H9 (cell line): Measurements from ENCODE around the gene CLDN10. TPM values are rescaled to one million over a fixed set of nuclear protein-coding genes. Genes with fewer than 3 reads are reported as not detected.

Experiments
- DNase-seq: peaks from one replicate; pipeline ENCODE4 v3.0.0-alpha.2; 2017
- H2AFZ ChIP-seq: one replicate; pipeline ENCODE4 v1.6.1; 2013; ENCODE audit warnings: mild to moderate bottlenecking, low read length, control low read depth, moderate library complexity
- H2AK5ac ChIP-seq: 2 replicates; pipeline ENCODE4 v1.6.1; 2013; ENCODE audit warnings: low read length, control low read depth, mixed read lengths; ENCODE audit not compliant: insufficient read length
- H2BK120ac ChIP-seq: one replicate; pipeline ENCODE4 v1.6.1; 2013; ENCODE audit warnings: low read depth, mild to moderate bottlenecking, low read length, control low read depth, inconsistent platforms; ENCODE audit not compliant: poor library complexity, severe bottlenecking
- H2BK12ac ChIP-seq: 2 replicates; pipeline ENCODE4 v1.6.1; 2013; ENCODE audit warnings: low read length, control low read depth, mixed read lengths, low read depth; ENCODE audit not compliant: insufficient read length
- H2BK15ac ChIP-seq: 2 replicates; pipeline ENCODE4 v1.6.1; 2013; ENCODE audit warnings: low read depth, low read length, control low read depth
- H2BK20ac ChIP-seq: one replicate; pipeline ENCODE4 v1.6.1; 2013; ENCODE audit warnings: low read depth, mild to moderate bottlenecking, low read length, control low read depth, inconsistent platforms; ENCODE audit not compliant: poor library complexity, severe bottlenecking
- H2BK5ac ChIP-seq: 2 replicates; pipeline ENCODE4 v1.6.1; 2013; ENCODE audit warnings: low read length, control low read depth, mixed read lengths; ENCODE audit not compliant: insufficient read length
- H3K14ac ChIP-seq: 2 replicates; pipeline ENCODE4 v1.6.1; 2013; ENCODE audit warnings: low read length, control low read depth; ENCODE audit not compliant: insufficient read depth
- H3K18ac ChIP-seq: 2 replicates; pipeline ENCODE4 v1.6.1; 2013; ENCODE audit warnings: low read depth, mild to moderate bottlenecking, mixed read lengths, low read length, control low read depth; ENCODE audit not compliant: insufficient read length
- H3K23ac ChIP-seq: 2 replicates; pipeline ENCODE4 v1.6.1; 2013; ENCODE audit warnings: low read length, control low read depth, mixed read lengths, low read depth; ENCODE audit not compliant: insufficient read length
- H3K23me2 ChIP-seq: 2 replicates; pipeline ENCODE4 v1.6.1; 2013; ENCODE audit warnings: low read depth, mild to moderate bottlenecking, mixed read lengths, low read length, control low read depth; ENCODE audit not compliant: insufficient read length, poor library complexity, severe bottlenecking
- H3K27ac ChIP-seq: 2 replicates; pipeline ENCODE4 v1.5.1; 2013; ENCODE audit warnings: low read length, control low read depth, mixed read lengths, low read depth; ENCODE audit not compliant: insufficient read length
- H3K27me3 ChIP-seq: 2 replicates; pipeline ENCODE4 v1.6.1; 2013; ENCODE audit warnings: low read length, control low read depth, inconsistent platforms; ENCODE audit not compliant: insufficient read depth
- H3K4ac ChIP-seq: 2 replicates; pipeline ENCODE4 v1.6.1; 2013; ENCODE audit warnings: low read depth, mild to moderate bottlenecking, control low read depth, inconsistent platforms, low read length, moderate library complexity
- H3K4me1 ChIP-seq: 2 replicates; pipeline ENCODE4 v1.6.1; 2013; ENCODE audit warnings: low read length, control low read depth, inconsistent platforms; ENCODE audit not compliant: insufficient read depth
- H3K4me2 ChIP-seq: 2 replicates; pipeline ENCODE4 v1.6.1; 2013; ENCODE audit warnings: low read length, control low read depth, mixed read lengths; ENCODE audit not compliant: insufficient read length, insufficient read depth
- H3K56ac ChIP-seq: 2 replicates; pipeline ENCODE4 v1.6.1; 2013; ENCODE audit warnings: low read depth, mild to moderate bottlenecking, mixed read lengths, low read length, control low read depth; ENCODE audit not compliant: insufficient read length
- H3K79me1 ChIP-seq: 2 replicates; pipeline ENCODE4 v1.6.1; 2013; ENCODE audit warnings: low read depth, mild to moderate bottlenecking, moderate library complexity, low read length, control low read depth, inconsistent platforms; ENCODE audit not compliant: insufficient read depth, poor library complexity, severe bottlenecking
- H3K79me2 ChIP-seq: 2 replicates; pipeline ENCODE4 v1.6.1; 2013; ENCODE audit warnings: low read length, control low read depth, inconsistent platforms; ENCODE audit not compliant: insufficient read depth
- H3K9ac ChIP-seq: 2 replicates; pipeline ENCODE4 v1.6.1; 2013; ENCODE audit warnings: low read length, control low read depth, mixed read lengths; ENCODE audit not compliant: insufficient read length; ENCODE audit errors: extremely low read depth
- H3K9me3 ChIP-seq: one replicate; pipeline ENCODE4 v1.6.1; 2013; ENCODE audit warnings: low read depth, low read length, inconsistent platforms; ENCODE audit not compliant: control insufficient read depth
- H3T11ph ChIP-seq: one replicate; pipeline ENCODE4 v1.6.1; 2013; ENCODE audit warnings: mild to moderate bottlenecking, low read length, control low read depth, inconsistent platforms
- H4K20me1 ChIP-seq: one replicate; pipeline ENCODE4 v1.6.1; 2013; ENCODE audit not compliant: control insufficient read depth, insufficient read length, insufficient read depth
- H4K5ac ChIP-seq: 2 replicates; pipeline ENCODE4 v1.6.1; 2013; ENCODE audit warnings: low read depth, mild to moderate bottlenecking, mixed read lengths, low read length, control low read depth; ENCODE audit not compliant: insufficient read length
- H4K8ac ChIP-seq: replicated peaks from 2 replicates; pipeline ENCODE4 v1.6.1; 2013; ENCODE audit warnings: low read length, control low read depth, mixed read lengths, low read depth; ENCODE audit not compliant: insufficient read length
- H4K91ac ChIP-seq: 2 replicates; pipeline ENCODE4 v1.6.1; 2013; ENCODE audit warnings: low read depth, mild to moderate bottlenecking, moderate library complexity, mixed read lengths, low read length, control low read depth; ENCODE audit not compliant: insufficient read length
- H3K27ac Mint-ChIP-seq, 3 experiments: 2 replicates in 2 of 3; 3 replicates in 1 of 3; pipeline ENCODE4 v1.8.0; 2020 to 2021; ENCODE audit warnings: mixed read lengths in 3 of 3, mild to moderate bottlenecking in 1 of 3, moderate library complexity in 1 of 3
- H3K27me3 Mint-ChIP-seq: 2 replicates; pipeline ENCODE4 v1.8.0; 2021; ENCODE audit warnings: low read depth, mild to moderate bottlenecking, moderate library complexity, mixed read lengths
- H3K36me3 Mint-ChIP-seq, 3 experiments: 2 replicates in 2 of 3; 3 replicates in 1 of 3; pipeline ENCODE4 v1.8.0; 2020 to 2021; ENCODE audit warnings: low read depth in 3 of 3, mixed read lengths in 3 of 3; ENCODE audit not compliant: insufficient read depth in 1 of 3
- H3K4me1 Mint-ChIP-seq, 2 experiments: 2 replicates each; pipeline ENCODE4 v1.8.0; 2020; ENCODE audit warnings: mixed read lengths in 2 of 2
- H3K4me3 Mint-ChIP-seq, 2 experiments: 2 replicates in 1 of 2; 3 replicates in 1 of 2; pipeline ENCODE4 v1.8.0; 2020 to 2021; ENCODE audit warnings: mild to moderate bottlenecking in 2 of 2, mixed read lengths in 2 of 2, moderate library complexity in 1 of 2
- H3K9me3 Mint-ChIP-seq, 2 experiments: 2 replicates in 1 of 2; 3 replicates in 1 of 2; pipeline ENCODE4 v1.8.0; 2020; ENCODE audit warnings: mild to moderate bottlenecking in 2 of 2, mixed read lengths in 2 of 2, moderate library complexity in 1 of 2
- WGBS: extraction: QIAGEN DNeasy Blood & Tissue Kit; methylation state at CpG from one replicate; pipeline ENCODE4 v1.1.7; 2013; ENCODE audit warnings: missing lambda C conversion rate, low lambda C conversion rate, mixed read lengths; ENCODE audit not compliant: insufficient read length; ENCODE audit errors: extremely low coverage; 5-methylcytosine and 5-hydroxymethylcytosine counted together
- total RNA-seq: library from RNA; stranded (reverse); gene quantifications from 2 replicates; pipeline ENCODE4 v1.2.1, GENCODE V29; 2021
- TF ChIP-seq, protein P1 (sequence below): fragments of 200-600 bp; sonication (generic); conservative IDR thresholded peaks from 3 replicates; pipeline ENCODE4 v1.8.0; 2021; ENCODE audit warnings: antibody characterized with exemption, mild to moderate bottlenecking

CLDN10 gene
- total RNA-seq, 1 experiment from 2014 or later: 20.7 TPM

GRCh38 chr13:95601216-95601615 lies 48.7 kb downstream of the CLDN10 start:
- H2BK120ac ChIP-seq: no peak overlapping the region
- no peak overlapping the region for H3K9ac ChIP-seq
- H3K27ac ChIP-seq: no peak overlapping the region
- H3K23ac ChIP-seq: no peak overlapping the region
- no peak overlapping the region for H2BK20ac ChIP-seq
- Mint-ChIP-seq H3K9me3 (no peaks in the 10 kb centered on the region), H3K4me3 (no peak overlapping the region), H3K36me3 (peaks cover 8 to 40% (median 39%) of the 10 kb centered on the region in 3 experiments; a peak in 6 of 7 replicates), H3K4me1 (no peaks in the 10 kb centered on the region), H3K27me3 (no peaks in the 10 kb centered on the region), H3K27ac (peak overlapping the region in 1 of 3 experiments; percentile 71; a peak in 2 of 7 replicates)
- no peak overlapping the region for H3K18ac ChIP-seq
- no peak overlapping the region for H3T11ph ChIP-seq
- H3K27me3 ChIP-seq: no peaks in the 10 kb centered on the region
- H3K79me2 ChIP-seq: no peaks in the 10 kb centered on the region
- H3K4me2 ChIP-seq: no peak overlapping the region
- no peak overlapping the region for H2BK5ac ChIP-seq
- no peaks in the 10 kb centered on the region for H4K20me1 ChIP-seq
- H3K9me3 ChIP-seq: no peaks in the 10 kb centered on the region
- no peak overlapping the region for H3K4ac ChIP-seq
- TF ChIP-seq, protein P1, sequence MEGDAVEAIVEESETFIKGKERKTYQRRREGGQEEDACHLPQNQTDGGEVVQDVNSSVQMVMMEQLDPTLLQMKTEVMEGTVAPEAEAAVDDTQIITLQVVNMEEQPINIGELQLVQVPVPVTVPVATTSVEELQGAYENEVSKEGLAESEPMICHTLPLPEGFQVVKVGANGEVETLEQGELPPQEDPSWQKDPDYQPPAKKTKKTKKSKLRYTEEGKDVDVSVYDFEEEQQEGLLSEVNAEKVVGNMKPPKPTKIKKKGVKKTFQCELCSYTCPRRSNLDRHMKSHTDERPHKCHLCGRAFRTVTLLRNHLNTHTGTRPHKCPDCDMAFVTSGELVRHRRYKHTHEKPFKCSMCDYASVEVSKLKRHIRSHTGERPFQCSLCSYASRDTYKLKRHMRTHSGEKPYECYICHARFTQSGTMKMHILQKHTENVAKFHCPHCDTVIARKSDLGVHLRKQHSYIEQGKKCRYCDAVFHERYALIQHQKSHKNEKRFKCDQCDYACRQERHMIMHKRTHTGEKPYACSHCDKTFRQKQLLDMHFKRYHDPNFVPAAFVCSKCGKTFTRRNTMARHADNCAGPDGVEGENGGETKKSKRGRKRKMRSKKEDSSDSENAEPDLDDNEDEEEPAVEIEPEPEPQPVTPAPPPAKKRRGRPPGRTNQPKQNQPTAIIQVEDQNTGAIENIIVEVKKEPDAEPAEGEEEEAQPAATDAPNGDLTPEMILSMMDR: no peak
- no peak overlapping the region for H4K8ac ChIP-seq
- H3K56ac ChIP-seq: no peak overlapping the region
- H2AFZ ChIP-seq: no peak overlapping the region
- H2AK5ac ChIP-seq: no peak overlapping the region
- H4K5ac ChIP-seq: no peak overlapping the region
- no peak overlapping the region for H2BK12ac ChIP-seq
- H2BK15ac ChIP-seq: no peak overlapping the region
- WGBS: no CpG with 5 or more reads among the region's 2 CpGs
- H3K14ac ChIP-seq: no peak overlapping the region
- H4K91ac ChIP-seq: no peak overlapping the region
- no peak for DNase-seq
- H3K4me1 ChIP-seq: no peaks in the 10 kb centered on the region
- H3K23me2 ChIP-seq: no peaks in the 10 kb centered on the region
- H3K79me1 ChIP-seq: no peaks in the 10 kb centered on the region
